ENCODE measurements around the gene PRKCA.
"Not testable (repeated sequence)": the region's sequence is repeated elsewhere in the genome, so short reads cannot be mapped to it uniquely, and the experiment has no call there.

The PRKCA gene

GRCh38 chr17:66448026-66448639, 145.7 kb downstream of the PRKCA start:
- no peak overlapping the region for H3K4me3 Mint-ChIP-seq
- ATAC-seq: no peak
- H3K4me1 Mint-ChIP-seq: peaks cover 27% of the 10 kb centered on the region
- H3K27ac Mint-ChIP-seq: no peak overlapping the region
- H3K36me3 Mint-ChIP-seq: peaks cover 4% of the 10 kb centered on the region
- no peaks in the 10 kb centered on the region for H3K9me3 Mint-ChIP-seq
- no peak for DNase-seq (ENCODE audit: low spot score in 2 of 2)

GRCh38 chr17:66449418-66449977, 147.1 kb downstream of the PRKCA start:
- no peak for DNase-seq (ENCODE audit: low spot score in 2 of 2)
- Mint-ChIP-seq H3K4me3 (no peak overlapping the region), H3K4me1 (peaks cover 22% of the 10 kb centered on the region), H3K9me3 (no peaks in the 10 kb centered on the region), H3K36me3 (no peaks in the 10 kb centered on the region), H3K27ac (no peak overlapping the region)
- ATAC-seq: no peak

DNA sequence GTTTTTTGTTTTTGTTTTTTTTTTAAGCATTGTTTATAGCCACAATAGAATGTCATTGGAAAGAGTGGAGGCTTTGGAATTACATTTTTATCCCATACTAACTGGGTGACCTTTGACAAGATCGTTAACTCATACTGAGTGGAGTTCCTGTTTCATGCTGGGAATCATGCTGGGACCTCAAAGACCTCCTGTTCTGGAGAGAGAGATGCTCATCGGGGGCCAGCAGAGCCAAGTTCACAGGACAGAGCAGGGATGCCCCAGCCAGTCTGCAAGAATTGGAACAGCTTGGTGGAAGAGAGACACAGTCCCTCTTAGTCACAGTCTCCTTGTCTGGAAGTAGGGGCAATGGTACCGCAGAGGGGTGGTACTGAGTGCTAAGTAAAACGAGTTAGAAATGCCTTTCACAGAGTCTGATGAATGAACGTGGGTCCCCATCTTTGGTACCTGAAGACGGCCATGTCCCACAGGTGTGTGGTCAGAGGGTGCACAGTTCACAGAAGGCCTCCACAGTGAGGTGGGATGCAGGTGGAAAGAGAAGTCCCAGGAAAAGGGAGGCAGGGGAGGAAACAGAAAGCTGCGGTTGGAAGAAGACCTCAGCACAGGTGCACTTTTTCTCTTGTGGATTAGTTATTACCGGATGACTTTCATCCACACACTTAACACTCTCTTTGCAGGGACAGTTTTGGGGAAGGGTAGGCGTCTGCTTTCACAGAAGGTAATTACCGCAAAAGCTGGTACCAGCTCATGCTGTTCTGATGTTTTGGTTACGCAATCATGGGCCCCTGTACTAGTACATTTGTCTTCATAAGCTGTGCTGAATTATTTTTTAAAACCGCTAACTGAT, 147.8 kb downstream of the PRKCA start:
- H3K4me3 Mint-ChIP-seq: no peak overlapping the region
- no peaks in the 10 kb centered on the region for H3K36me3 Mint-ChIP-seq
- no peaks in the 10 kb centered on the region for H3K9me3 Mint-ChIP-seq
- H3K27ac Mint-ChIP-seq: no peak overlapping the region
- no peak for DNase-seq (ENCODE audit: low spot score in 2 of 2)
- peaks cover 22% of the 10 kb centered on the region for H3K4me1 Mint-ChIP-seq
- no peak for ATAC-seq

DNA sequence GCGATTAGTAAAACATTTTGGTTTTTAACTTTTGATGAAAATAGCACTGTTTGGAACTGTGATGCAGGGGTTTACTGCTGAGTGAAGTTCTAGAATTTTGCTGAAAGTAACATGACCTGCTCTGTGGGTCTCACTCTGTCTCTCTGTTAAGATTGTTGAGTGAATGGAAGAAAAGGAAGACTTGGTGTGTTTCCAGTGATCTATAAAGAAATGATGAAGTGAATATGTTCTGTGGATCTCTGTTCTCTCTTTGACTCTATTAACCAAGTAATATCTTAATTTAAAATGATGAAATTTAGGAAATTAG, 148.4 kb downstream of the PRKCA start:
- Mint-ChIP-seq H3K27ac (no peak overlapping the region), H3K36me3 (no peaks in the 10 kb centered on the region)

DNA sequence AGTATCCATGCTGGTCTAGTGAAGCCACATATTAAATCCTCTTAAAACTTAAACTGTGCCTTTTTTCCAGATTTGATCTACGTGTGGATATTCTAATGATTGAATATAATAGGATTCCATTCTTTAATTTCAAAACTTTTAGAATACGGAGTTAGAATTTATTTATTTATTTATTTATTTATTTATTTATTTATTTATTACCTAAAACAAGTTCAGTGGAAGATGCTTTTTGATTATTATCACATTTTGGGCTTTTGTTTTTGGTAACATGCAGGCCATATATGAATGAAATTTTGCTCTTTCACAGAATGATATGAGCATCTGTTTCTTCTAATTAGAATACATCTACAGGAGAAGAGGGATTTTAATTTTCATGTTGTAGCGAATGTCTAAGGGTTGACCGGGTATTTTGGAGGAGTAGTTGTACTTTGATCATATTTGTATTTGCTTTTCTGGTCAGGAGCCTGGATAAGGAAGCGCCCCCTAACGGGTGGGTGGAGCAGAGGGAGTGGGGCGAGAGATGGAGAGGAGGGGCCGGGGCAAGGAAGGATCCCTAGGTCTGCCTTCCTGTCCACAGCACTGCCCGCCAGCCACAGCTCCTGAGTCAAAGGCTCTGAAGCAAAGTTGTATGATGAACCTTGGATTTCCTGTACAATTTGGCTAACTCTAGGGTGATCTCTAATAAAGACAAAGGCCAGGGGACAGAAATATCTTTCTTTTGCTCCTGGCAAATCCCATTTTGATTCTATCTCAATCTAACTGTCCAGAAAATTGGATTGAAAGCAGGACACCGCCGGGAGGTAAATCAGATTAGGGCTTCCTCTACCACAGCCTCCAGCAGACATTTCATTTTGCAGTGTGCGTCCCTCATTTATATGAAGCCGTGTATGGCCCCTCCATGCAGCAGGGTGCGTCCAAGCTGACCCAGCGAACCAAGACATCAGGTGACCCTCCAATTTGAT, 149.1 kb downstream of the PRKCA start:
- ATAC-seq (no peak), DNase-seq (ENCODE audit: low spot score in 2 of 2) (no peak)
- Mint-ChIP-seq H3K9me3 (no peaks in the 10 kb centered on the region), H3K4me1 (peaks cover 16% of the 10 kb centered on the region), H3K36me3 (no peaks in the 10 kb centered on the region), H3K4me3 (no peak overlapping the region), H3K27ac (no peak overlapping the region)

More for the DNA sequence above, 148.4 kb downstream of the PRKCA start:
- Mint-ChIP-seq H3K4me1 (peaks cover 22% of the 10 kb centered on the region), H3K4me3 (no peak overlapping the region), H3K9me3 (no peaks in the 10 kb centered on the region)
- ATAC-seq (no peak), DNase-seq (ENCODE audit: low spot score in 2 of 2) (no peak)

DNA sequence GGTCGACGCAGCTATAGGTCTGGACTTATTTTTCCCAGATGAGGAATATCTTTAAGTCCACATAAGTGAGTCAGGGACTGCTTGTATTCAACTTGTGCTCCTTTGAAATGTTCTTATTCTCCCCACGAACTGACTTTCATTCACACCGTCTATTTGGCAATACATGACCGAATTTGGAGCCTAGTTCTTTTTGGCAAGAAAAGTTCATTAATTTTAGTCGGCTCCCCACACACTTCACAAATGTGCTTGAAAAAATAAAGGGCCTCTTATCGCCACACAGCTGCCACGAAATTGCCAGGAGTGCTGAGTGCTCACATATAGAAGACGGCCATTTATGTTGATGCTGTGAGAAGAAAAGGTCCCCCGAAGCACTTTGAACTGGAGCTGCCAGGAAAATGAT, 152.6 kb downstream of the PRKCA start:
- Mint-ChIP-seq H3K4me1 (peaks cover 8% of the 10 kb centered on the region), H3K4me3 (no peak overlapping the region), H3K9me3 (peaks cover 11% of the 10 kb centered on the region), H3K36me3 (peaks cover 6% of the 10 kb centered on the region), H3K27ac (no peak overlapping the region)
- DNase-seq (ENCODE audit: low spot score in 2 of 2): no peak
- no peak for ATAC-seq

DNA sequence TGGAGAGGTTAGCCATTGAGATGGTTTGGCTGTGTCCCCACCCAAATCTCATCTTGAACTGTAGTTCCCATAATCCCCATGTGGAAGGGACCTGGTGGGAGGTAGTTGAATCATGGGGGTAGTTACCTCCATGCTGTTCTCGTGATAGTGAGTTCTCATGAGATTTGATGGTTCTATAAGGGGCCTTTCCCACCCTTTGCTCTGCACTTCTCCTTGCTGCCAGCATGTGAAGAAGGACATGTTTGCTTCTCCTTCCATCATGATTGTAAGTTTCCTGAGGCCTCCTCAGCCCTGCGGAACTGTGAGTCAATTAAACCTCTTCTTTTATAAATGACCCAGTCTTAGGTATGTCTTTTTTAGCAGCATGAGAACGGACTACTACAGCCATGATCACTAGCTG, 155.1 kb downstream of the PRKCA start:
- Mint-ChIP-seq H3K27ac (peak overlapping the region; percentile 43), H3K9me3 (peaks cover 11% of the 10 kb centered on the region)
- not testable (repeated sequence) for H3K4me3 Mint-ChIP-seq; H3K4me1 Mint-ChIP-seq; H3K36me3 Mint-ChIP-seq; ATAC-seq; DNase-seq (ENCODE audit: low spot score in 2 of 2)

GRCh38 chr17:66458782-66459181, 156.4 kb downstream of the PRKCA start:
- Mint-ChIP-seq H3K9me3 (peaks cover 11% of the 10 kb centered on the region), H3K36me3 (peaks cover 6% of the 10 kb centered on the region), H3K27ac (peak overlapping the region; percentile 3), H3K4me3 (no peak overlapping the region), H3K4me1 (no peaks in the 10 kb centered on the region)
- ATAC-seq: no peak
- DNase-seq (ENCODE audit: low spot score in 2 of 2): no peak

GRCh38 chr17:66459811-66460270, 157.4 kb downstream of the PRKCA start:
- no peak overlapping the region for H3K27ac Mint-ChIP-seq
- ATAC-seq: peak; percentile 60
- peaks cover 11% of the 10 kb centered on the region for H3K9me3 Mint-ChIP-seq
- peaks cover 6% of the 10 kb centered on the region for H3K36me3 Mint-ChIP-seq
- DNase-seq (ENCODE audit: low spot score in 2 of 2): no peak
- no peaks in the 10 kb centered on the region for H3K4me1 Mint-ChIP-seq
- no peak overlapping the region for H3K4me3 Mint-ChIP-seq

DNA sequence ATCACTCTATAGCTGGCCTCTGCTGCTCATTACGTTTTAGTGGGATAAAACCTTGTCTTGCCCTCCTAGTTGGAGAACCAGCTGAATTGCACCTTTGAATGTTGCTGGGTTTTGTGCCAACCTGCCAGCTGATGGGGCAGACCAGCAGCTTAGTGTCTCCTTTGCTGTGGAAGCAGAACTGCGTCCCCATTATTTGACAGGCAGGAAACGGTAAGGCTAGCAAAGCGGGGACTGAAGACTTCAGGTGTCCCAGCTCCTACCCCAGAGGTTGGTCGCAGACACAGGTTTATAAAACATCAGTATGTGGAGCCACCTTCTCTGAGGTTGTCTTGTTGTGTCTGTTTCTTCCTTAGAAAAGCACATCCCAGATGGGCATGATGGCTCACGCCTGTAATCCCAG, 158.1 kb downstream of the PRKCA start:
- peaks cover 6% of the 10 kb centered on the region for H3K36me3 Mint-ChIP-seq
- H3K4me3 Mint-ChIP-seq: no peak overlapping the region
- peaks cover 11% of the 10 kb centered on the region for H3K9me3 Mint-ChIP-seq
- no peak for ATAC-seq
- no peak for DNase-seq (ENCODE audit: low spot score in 2 of 2)
- no peak overlapping the region for H3K27ac Mint-ChIP-seq
- H3K4me1 Mint-ChIP-seq: peaks cover 2% of the 10 kb centered on the region

- Mint-ChIP-seq H3K36me3 (peaks cover 6% of the 10 kb centered on the region), H3K9me3 (peaks cover 11% of the 10 kb centered on the region), H3K27ac (no peak overlapping the region), H3K4me3 (no peak overlapping the region), H3K4me1 (peaks cover 11% of the 10 kb centered on the region)
- no peak for DNase-seq (ENCODE audit: low spot score in 2 of 2)
- no peak for ATAC-seq
These were observed 159.1 kb downstream of the PRKCA start for GRCh38 chr17:66461343-66461995.

DNA sequence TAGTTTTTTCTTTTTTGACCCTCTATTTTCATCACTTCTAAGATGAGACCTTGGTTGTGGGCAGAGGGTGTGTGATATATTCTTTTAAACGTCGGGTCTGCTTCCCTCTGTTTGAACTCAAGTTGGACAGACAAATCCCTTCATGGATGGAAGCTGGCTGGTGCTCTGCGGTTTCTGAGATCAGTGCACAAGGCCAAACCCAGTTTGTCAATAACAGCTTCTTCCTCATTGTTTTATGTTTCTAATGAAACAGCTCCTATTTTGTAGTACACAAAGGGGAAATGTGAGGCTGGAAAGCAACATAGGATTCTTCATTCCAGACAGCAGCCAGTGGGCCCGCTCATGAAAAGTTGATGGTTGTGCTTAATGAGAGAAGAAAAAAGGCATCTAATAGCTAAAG, 159.6 kb downstream of the PRKCA start:
- ATAC-seq: no peak
- Mint-ChIP-seq H3K27ac (no peak overlapping the region), H3K4me1 (peaks cover 15% of the 10 kb centered on the region)

GRCh38 chr17:66464921-66465320, 162.5 kb downstream of the PRKCA start:
- Mint-ChIP-seq H3K27ac (no peak overlapping the region), H3K9me3 (no peaks in the 10 kb centered on the region), H3K4me1 (peaks cover 34% of the 10 kb centered on the region), H3K4me3 (no peak overlapping the region), H3K36me3 (peaks cover 5% of the 10 kb centered on the region)
- ATAC-seq: no peak
- DNase-seq (ENCODE audit: low spot score in 2 of 2): no peak

More for the DNA sequence above, 159.6 kb downstream of the PRKCA start:
- no peak overlapping the region for H3K4me3 Mint-ChIP-seq
- H3K9me3 Mint-ChIP-seq: peaks cover 7% of the 10 kb centered on the region
- no peak for DNase-seq (ENCODE audit: low spot score in 2 of 2)
- H3K36me3 Mint-ChIP-seq: peaks cover 6% of the 10 kb centered on the region

- Mint-ChIP-seq H3K9me3 (no peaks in the 10 kb centered on the region), H3K4me1 (peaks cover 34% of the 10 kb centered on the region), H3K36me3 (peaks cover 5% of the 10 kb centered on the region), H3K4me3 (no peak overlapping the region), H3K27ac (no peak overlapping the region)
- no peak for DNase-seq (ENCODE audit: low spot score in 2 of 2)
- no peak for ATAC-seq
These were observed 163.3 kb downstream of the PRKCA start for GRCh38 chr17:66465701-66466100.

All from stimulated activated effector memory CD8-positive, alpha-beta T cell treated with anti-CD3 and anti-CD28 coated beads, Interleukin-12 subunit alpha, Interleukin-12 subunit beta, amount 100 ng/mL, for 72 hours (primary cell).